Neuron (in vitro differentiated cells): Measurements from ENCODE around the gene TMEM208.

ENCODE experiments used
- H2AFZ ChIP-seq: one replicate; pipeline ENCODE4 v1.6.1; 2013; ENCODE audit warnings: low read depth, mild to moderate bottlenecking, inconsistent platforms, low read length, moderate library complexity
- H3K27me3 ChIP-seq: one replicate; pipeline ENCODE4 v1.6.1; 2013; ENCODE audit warnings: low read length; ENCODE audit not compliant: insufficient read depth
- H3K36me3 ChIP-seq: one replicate; pipeline ENCODE4 v1.6.1; 2013; ENCODE audit warnings: low read length; ENCODE audit not compliant: insufficient read depth
- H3K4me1 ChIP-seq: one replicate; pipeline ENCODE4 v1.6.1; 2013; ENCODE audit warnings: low read length; ENCODE audit not compliant: insufficient read depth
- H3K4me3 ChIP-seq: 2 replicates; pipeline ENCODE4 v1.5.1; 2013; ENCODE audit warnings: mild to moderate bottlenecking, low read length, moderate library complexity
- H3K9me3 ChIP-seq: one replicate; pipeline ENCODE4 v1.6.1; 2013; ENCODE audit warnings: low read length

TMEM208 gene

DNA sequence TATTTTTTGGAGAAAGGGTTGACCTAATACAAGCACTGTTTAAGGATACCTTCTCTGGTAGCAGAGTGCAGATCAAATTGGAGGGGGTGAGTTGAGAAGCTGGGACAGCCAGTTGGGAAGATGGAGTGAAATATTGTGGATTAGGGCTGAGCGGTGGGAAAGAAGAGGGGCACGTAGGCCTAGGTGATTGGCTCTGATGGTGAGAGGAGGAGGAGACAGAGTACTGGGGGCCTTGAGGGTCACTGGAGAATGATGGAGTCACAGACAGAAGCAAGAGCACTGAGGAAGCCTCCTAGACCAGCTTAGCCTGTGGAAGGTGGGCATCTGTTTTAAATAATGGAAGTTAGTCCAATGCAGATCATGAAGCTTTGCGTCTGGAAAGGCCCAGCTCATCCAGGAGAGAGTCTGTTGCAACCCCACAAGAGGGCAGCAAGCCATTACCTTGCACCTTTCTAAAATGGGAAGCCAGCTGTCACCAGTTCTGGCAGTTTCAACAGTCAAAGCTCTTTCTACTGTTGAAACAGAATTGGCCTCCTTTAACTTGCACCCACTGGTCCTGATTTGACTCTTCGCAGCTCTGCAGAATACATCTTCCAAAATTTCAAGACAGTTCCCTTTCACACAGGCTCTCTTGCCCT is 33.6 kb downstream of the TMEM208 start:
- Histone ChIP-seq H3K4me3 (no peak overlapping the region), H3K27me3 (no peaks in the 10 kb centered on the region), H3K36me3 (no peaks in the 10 kb centered on the region), H3K4me1 (no peaks in the 10 kb centered on the region), H2AFZ (no peak overlapping the region), H3K9me3 (no peaks in the 10 kb centered on the region)

DNA sequence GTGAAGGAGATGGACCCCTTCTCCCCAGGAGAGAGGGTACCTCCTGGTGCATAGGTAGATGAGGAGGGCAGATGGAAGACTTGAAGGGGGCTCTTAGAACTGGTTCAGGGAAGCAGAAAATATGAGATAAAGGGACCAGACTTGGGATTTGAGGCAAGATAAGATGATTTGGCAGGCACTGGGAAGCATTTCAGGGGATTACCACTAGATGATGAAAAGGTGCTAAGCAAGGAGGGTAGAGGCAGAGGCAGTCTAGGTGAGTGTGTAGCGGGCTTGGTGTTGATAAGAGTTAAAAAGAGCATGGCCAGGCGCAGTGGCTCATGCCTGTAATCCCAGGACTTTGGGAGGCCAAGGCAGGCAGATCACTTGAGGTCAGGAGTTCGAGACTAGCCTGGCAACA is 36.3 kb downstream of the TMEM208 start:
- no peaks in the 10 kb centered on the region for H3K9me3 ChIP-seq
- H3K4me1 ChIP-seq, result no peaks in the 10 kb centered on the region
- H2AFZ ChIP-seq, result no peak overlapping the region
- no peaks in the 10 kb centered on the region for H3K27me3 ChIP-seq
- no peaks in the 10 kb centered on the region for H3K36me3 ChIP-seq
- no peak overlapping the region for H3K4me3 ChIP-seq

DNA sequence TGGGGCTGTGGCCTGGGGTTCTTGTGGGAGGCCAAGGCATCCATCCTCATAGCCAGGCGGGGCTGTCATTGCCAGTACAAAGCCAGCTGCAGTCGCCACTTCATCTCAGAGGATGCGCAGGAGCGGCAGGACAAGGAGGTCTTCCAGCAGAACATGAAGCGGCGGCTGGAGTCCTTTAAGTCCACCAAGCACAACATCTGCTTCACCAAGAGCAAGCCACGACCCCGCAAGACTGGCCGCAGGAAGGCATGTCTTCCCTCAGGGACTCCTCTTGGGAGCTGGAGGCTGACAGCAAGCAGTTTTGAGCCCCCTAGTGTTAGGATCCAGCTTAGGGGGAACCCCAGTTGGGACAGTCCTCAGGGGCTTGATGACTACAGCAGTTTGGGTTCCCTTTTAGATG is 37.3 kb downstream of the TMEM208 start:
- no peaks in the 10 kb centered on the region for H3K36me3 ChIP-seq
- no peaks in the 10 kb centered on the region for H3K9me3 ChIP-seq

DNA sequence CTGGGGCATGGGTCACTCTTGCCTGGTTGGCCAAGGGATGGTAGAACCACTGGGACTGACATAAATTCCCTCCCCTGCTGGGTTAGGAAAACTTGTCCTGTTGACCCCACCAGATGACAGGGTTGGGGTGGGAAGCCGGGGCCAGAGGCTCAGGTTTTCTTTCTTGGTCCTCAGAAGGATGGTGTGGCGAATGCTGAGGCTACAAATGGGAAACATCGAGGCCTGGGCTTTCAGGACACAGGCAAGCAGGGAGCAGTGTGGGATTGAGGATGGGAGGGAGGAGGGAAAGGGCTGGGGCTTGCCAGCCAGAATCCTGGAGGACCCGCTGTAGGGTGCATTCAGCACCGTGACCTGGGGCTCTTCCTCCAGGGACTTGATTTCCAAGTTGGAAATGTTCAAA is 37.9 kb downstream of the TMEM208 start:
- no peaks in the 10 kb centered on the region for H3K4me1 ChIP-seq
- H3K36me3 ChIP-seq, result no peaks in the 10 kb centered on the region
- H3K27me3 ChIP-seq, result no peaks in the 10 kb centered on the region
- no peak overlapping the region for H2AFZ ChIP-seq
- H3K4me3 ChIP-seq, result no peak overlapping the region
- H3K9me3 ChIP-seq, result no peaks in the 10 kb centered on the region

More for the DNA sequence above, 37.3 kb downstream of the TMEM208 start:
- Histone ChIP-seq H3K4me1 (no peaks in the 10 kb centered on the region), H3K4me3 (no peak overlapping the region), H2AFZ (no peak overlapping the region), H3K27me3 (no peaks in the 10 kb centered on the region)

DNA sequence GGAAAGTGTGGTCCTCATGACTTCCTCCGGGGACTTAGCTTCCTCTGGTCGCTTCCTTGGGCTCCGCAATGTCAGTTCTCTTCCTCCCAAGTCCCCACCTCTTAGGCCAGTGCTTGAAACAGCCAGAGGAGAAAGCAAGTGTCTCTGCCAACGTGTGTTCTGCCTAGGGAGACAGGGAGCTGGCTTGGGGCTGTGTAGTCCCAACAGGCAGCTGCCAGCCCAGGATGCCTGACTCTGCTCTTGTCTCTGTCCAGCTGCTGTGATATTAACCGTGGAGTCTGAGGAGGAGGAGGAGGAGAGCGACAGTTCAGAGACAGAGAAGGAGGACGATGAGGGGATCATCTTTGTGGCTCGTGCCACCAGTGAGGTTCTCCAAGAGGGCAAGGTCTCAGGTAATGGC is 38.9 kb downstream of the TMEM208 start:
- Histone ChIP-seq H2AFZ (no peak overlapping the region), H3K4me3 (no peak overlapping the region), H3K4me1 (no peaks in the 10 kb centered on the region), H3K9me3 (no peaks in the 10 kb centered on the region), H3K36me3 (no peaks in the 10 kb centered on the region), H3K27me3 (no peaks in the 10 kb centered on the region)

DNA sequence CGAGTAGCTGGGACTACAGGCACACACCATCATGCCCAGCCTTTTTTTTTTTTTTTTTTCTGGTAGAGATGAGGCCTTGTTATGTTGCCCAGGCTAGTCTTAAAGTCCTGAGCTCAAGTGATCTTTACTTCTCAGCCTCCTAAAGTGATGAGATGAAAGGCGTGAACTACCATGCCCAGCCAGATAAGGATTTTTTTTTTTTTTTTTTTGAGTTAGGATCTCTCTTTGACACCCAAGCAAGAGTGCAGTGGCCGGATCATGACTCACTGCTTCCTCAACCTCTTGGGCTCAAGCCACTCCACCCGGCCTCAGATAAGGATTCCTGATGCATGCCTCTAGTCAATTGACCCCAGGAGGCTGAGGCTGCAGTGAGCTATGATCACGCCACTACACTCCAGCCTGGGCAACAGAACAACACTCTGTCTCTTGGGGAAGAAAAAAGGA is 41.2 kb downstream of the TMEM208 start:
- H3K4me3 ChIP-seq, result no peak overlapping the region
- no peaks in the 10 kb centered on the region for H3K9me3 ChIP-seq
- H3K4me1 ChIP-seq, result no peaks in the 10 kb centered on the region
- no peak overlapping the region for H2AFZ ChIP-seq
- H3K27me3 ChIP-seq, result no peaks in the 10 kb centered on the region
- no peaks in the 10 kb centered on the region for H3K36me3 ChIP-seq

DNA sequence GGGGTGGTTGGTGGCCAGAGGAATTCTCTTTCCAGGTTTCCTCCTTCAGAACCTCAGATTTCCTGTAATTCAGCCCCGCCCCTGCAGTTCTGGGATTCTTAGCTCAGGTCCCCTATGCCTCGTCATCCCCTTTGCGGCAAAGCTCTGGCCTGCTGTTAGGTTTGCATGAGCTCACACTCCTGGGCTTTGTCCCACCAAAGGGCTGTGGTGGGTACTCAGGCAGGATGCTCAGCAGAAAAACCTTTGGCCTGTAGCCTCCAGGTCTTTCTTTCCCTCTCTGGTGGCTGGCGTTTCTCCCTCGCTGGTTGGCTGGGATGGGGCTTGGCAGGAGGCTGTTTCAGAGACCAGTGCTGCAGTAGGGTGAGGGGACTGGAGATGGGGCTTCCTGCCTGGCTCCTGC is 42.8 kb downstream of the TMEM208 start:
- Histone ChIP-seq H3K27me3 (no peaks in the 10 kb centered on the region), H3K36me3 (no peaks in the 10 kb centered on the region), H2AFZ (no peak overlapping the region), H3K4me3 (no peak overlapping the region), H3K4me1 (no peaks in the 10 kb centered on the region), H3K9me3 (no peaks in the 10 kb centered on the region)

DNA sequence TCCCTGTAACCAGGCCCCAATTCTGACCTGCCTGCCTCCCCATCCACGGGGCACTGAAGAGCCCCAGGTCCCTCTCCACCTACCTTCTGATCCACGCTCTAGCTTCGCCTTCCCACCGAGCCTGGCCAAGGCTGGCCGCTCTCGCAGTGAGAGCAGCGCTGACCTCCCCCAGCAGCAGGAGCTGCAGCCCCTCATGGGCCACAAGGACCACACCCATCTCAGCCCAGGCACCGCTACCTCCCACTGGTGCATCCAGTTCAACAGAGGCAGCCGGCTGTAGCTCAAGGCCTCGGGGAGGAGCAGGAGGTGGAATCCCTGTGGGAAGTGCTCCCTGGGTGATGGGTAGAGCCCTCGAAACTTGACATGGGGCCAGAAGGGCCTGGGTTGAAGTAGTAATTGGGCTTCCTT is 44.0 kb downstream of the TMEM208 start:
- Histone ChIP-seq H2AFZ (no peak overlapping the region), H3K9me3 (no peaks in the 10 kb centered on the region), H3K36me3 (no peaks in the 10 kb centered on the region), H3K27me3 (no peaks in the 10 kb centered on the region), H3K4me1 (no peaks in the 10 kb centered on the region), H3K4me3 (no peak overlapping the region)

DNA sequence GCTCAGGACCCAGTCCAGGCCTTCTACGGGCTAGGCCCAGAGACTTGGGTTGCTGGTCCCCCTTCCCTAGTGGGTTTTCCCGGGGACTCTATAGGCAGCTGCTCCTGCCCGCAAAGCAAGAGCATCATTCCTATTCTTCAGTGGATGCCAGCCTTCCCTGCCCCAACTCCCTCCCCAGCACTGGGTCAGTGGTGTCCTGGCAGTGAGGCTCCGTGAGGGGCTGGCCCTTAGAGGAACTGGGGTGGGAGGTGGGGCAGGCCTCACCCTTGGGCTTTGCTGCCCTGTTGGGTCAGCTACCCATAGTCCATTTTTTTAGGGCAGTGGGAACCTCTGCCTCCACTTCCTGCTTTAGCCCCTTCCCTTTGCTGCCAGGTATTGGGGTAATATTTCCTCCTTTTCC is 44.5 kb downstream of the TMEM208 start:
- H3K27me3 ChIP-seq, result no peaks in the 10 kb centered on the region
- H3K36me3 ChIP-seq, result no peaks in the 10 kb centered on the region
- no peak overlapping the region for H3K4me3 ChIP-seq
- no peaks in the 10 kb centered on the region for H3K4me1 ChIP-seq
- no peaks in the 10 kb centered on the region for H3K9me3 ChIP-seq
- H2AFZ ChIP-seq, result no peak overlapping the region

DNA sequence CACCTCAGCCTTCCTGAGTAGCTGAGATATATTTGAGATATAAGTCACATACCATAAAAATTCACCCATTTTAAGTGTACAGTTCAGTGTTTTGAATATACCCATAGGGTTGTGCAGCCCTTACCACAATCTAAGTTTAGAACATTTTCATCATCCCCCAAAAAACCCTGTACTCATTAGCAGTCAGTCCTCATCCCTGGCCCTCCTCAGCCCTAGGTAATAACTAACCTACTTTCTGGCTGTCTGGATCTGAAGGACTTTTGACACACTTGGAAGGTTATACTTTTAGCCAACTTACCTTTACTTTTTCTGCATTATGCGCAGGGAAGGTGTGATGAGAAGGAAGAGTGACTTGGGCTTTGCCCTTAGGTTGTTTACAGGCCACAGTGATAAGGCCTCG is 48.4 kb downstream of the TMEM208 start:
- Histone ChIP-seq H3K4me3 (no peak overlapping the region), H3K27me3 (peaks cover 31% of the 10 kb centered on the region), H3K36me3 (no peaks in the 10 kb centered on the region), H3K4me1 (no peaks in the 10 kb centered on the region), H2AFZ (no peak overlapping the region), H3K9me3 (no peaks in the 10 kb centered on the region)

DNA sequence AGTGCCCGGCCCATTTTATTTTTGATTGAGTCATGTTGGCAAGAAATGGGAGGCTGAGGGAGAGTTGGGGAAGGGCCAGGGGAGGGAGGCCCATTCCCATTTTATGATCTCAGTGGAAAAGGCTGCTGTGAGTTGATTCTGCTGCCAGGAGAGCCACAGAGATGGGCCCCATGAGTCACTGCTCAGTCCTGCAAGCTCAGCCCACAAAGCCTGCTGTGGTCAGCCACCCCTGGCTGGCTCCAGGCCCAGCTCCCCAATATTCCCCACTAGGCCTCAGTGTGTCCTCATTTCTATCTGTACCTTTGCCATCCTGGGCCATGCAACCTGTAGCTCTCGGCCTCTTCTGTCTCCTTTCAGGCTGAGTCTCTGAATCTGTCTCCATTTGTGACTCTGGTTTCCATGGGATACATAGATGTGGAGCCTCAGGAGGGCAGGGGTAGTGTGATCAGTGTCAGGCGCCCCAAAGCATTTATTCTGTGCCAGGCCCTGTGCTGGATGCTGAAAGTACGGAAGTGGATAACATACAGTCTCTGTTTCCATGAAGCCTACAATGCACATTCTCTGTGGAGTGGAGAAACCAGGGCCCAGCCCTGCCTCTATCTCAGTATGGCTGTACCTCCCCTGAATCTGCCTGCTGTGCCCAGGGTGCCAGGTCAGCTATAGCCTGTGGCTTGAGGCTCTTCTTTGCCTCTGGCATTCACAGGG is 50.5 kb downstream of the TMEM208 start:
- peaks cover 35% of the 10 kb centered on the region for H3K27me3 ChIP-seq

DNA sequence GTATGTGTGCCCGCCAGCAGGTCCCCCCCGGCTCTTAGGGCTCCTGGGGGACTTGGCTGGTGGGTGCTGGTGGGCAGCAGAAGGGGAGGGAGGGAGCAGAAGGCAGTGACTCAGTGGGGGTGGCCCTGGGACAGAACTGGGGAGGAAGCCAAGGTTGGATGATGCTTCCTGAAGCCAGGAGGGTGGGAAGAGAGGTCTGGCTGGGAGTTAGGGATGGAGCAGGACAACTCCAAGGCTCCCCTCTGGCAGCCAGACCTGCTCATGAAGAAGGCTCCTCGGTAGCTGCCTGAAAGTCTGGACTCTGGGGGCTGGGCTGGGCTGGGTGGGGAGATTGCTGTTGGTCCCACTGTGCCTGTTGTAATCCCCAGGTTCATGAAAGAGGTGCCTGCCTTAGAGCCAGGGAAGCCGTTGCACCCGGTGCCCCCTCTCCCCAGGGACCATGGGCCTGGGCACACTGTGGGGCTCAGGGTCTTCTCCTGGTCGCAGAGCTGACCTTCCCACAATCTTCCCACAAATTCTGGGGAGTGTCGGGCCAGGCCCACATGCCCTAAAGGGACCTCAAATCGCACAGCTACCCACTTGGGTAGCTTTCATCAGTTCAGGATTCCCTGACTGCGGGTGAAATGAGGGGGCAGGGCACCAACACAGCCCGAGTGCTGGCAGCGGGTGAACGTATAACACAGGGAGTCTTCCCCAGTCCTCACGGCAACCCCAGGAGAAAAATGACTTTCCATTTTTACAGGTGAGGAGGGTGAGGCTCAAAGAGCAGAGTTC is 51.3 kb downstream of the TMEM208 start:
- H3K4me3 ChIP-seq, result no peak overlapping the region
- peaks cover 35% of the 10 kb centered on the region for H3K27me3 ChIP-seq
- H2AFZ ChIP-seq, result no peak overlapping the region
- H3K9me3 ChIP-seq, result no peaks in the 10 kb centered on the region
- no peaks in the 10 kb centered on the region for H3K36me3 ChIP-seq
- H3K4me1 ChIP-seq, result no peaks in the 10 kb centered on the region

More for the DNA sequence above, 50.5 kb downstream of the TMEM208 start:
- H3K9me3 ChIP-seq, result no peaks in the 10 kb centered on the region
- H3K4me3 ChIP-seq, result no peak overlapping the region
- no peaks in the 10 kb centered on the region for H3K4me1 ChIP-seq
- no peak overlapping the region for H2AFZ ChIP-seq
- no peaks in the 10 kb centered on the region for H3K36me3 ChIP-seq
